GM12892 (cell line): Measurements from ENCODE around the gene HNRNPA2B1.
"Not testable (repeated sequence)": the region's sequence is repeated elsewhere in the genome, so short reads cannot be mapped to it uniquely, and the experiment has no call there.

Experiments
- DNase-seq: peaks from one replicate; pipeline ENCODE4 v3.0.0; 2011; ENCODE audit not compliant: insufficient read length
- FAIRE-seq: peaks from 2 replicates; lab custom pipeline; 2011; peaks lifted over from hg19 to GRCh38; lab: Jason Lieb, UNC
- POLR2A ChIP-seq: IDR thresholded peaks from 2 replicates; pipeline ENCODE4 v1.6.1; 2011; ENCODE audit warnings: low read depth, low read length, control low read depth
- POLR2AphosphoS5 ChIP-seq: IDR thresholded peaks from 2 replicates; pipeline ENCODE4 v1.6.1; 2011; ENCODE audit warnings: low read depth, low read length, control low read depth
- TAF1 ChIP-seq: IDR thresholded peaks from 2 replicates; pipeline ENCODE4 v1.6.1; 2011; ENCODE audit warnings: low read depth, mild to moderate bottlenecking, control low read depth, low read length, borderline replicate concordance

Gene HNRNPA2B1

DNA sequence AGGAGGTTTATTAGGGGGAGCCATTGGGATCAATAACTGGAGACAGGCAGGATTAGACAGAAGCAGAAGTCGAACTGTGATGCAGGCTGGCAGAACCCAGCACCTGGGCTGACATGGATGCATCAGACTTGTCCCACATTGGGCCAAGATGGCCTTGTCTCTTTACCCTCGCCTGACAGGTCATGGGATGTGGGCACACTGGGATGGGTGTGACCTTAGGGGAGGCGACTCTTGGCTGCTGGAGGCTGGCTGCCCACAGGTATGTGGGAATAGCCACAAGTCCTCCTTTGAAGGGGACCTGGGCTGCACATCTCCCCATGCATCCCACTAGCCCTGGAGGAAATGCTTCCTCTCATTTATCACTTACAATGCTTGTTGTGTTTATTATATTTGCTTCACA is 31.3 kb downstream of the HNRNPA2B1 start:
- FAIRE-seq (no peak), DNase-seq (no peak)
- no peak for TF ChIP-seq POLR2A
- no peak for TF ChIP-seq TAF1
- TF ChIP-seq POLR2AphosphoS5 = no peak

DNA sequence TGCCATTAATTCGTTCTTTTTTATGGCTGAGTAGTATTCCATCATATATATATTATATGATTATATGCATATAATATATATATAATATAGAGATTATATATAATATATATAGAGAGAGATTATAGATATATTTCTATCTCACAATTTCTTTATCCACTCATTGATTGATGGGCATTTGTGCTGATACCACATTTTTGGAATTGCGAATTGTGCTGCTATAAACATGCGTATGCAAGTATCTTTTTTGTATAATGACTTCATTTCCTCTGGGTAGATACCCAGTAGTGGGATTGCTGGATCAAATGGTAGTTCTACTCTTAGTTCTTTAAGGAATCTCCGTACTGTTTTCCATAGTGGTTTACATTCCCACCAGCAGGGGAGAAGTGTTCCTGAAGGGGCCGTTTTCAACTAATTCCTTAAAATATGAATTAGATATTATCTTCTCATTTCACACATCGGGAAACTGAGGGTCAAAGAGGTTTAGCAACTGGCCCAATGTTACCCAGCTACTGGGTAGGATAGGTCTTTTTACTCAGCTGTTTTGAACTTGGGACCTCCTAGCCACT is 32.0 kb downstream of the HNRNPA2B1 start:
- no peak for TF ChIP-seq POLR2AphosphoS5
- no peak for TF ChIP-seq POLR2A
- no peak for TF ChIP-seq TAF1
- no peak for DNase-seq
- no peak for FAIRE-seq

DNA sequence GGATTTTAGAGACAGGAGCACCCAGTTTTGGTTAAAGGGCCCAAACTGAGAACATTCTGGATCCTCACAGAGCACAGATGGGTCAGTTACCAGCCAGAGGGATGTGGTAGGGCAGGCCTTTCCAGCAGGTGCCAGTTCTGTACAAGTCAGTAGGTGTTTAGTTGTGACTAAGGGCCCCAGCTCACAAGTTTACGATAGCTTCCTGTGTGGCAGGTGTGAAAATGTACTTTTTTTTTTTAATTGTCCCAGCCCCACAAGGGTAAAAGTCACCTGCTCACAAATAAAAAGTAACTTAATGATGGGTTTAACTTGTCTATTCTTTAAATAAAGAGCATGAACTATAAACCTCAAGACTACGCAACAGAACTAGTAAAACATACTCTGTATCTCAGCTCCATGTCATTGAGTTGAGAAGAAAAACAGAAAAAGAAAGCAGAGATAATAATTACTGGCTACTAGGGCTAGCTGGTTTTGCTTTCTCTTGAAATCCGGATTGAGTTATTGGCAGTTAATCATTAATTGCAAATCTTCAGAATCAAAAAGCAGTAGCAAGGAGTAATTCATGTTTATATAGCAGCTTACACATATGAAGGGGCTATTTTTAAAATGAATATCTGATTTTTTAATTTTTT is 33.1 kb downstream of the HNRNPA2B1 start:
- TF ChIP-seq POLR2AphosphoS5 (no peak), TAF1 (no peak)
- no peak for FAIRE-seq
- DNase-seq = no peak

DNA sequence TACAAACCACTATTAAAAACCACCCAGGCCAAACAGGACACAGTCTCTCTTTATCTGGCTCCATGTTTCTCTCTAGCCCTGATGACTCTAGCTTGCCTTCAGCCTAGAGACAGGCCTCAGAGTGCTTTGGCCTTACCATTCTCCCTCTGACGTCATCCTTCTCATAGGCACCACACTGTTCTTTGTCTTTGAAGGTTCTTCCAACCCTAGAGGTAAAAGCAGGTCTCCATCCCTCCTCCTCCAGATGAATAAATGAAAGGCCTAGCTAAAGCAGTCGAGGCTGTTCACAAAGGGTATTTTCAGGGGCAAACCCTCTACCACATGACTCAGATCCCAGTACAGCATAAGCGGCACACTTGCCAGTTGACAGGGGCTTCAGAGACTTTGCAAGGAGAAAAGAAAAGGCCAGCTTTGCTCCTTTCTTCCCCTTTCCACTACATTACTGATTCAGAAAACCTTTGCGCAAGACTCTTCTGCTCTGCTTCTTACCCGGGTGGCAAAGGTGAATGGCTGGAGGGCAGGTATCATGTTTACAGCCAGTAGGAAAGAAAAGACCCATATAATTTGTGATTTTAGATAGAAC is 33.8 kb downstream of the HNRNPA2B1 start:
- TF ChIP-seq TAF1 = no peak
- TF ChIP-seq POLR2A = no peak
- TF ChIP-seq POLR2AphosphoS5 = no peak
- FAIRE-seq = no peak
- DNase-seq = no peak

DNA sequence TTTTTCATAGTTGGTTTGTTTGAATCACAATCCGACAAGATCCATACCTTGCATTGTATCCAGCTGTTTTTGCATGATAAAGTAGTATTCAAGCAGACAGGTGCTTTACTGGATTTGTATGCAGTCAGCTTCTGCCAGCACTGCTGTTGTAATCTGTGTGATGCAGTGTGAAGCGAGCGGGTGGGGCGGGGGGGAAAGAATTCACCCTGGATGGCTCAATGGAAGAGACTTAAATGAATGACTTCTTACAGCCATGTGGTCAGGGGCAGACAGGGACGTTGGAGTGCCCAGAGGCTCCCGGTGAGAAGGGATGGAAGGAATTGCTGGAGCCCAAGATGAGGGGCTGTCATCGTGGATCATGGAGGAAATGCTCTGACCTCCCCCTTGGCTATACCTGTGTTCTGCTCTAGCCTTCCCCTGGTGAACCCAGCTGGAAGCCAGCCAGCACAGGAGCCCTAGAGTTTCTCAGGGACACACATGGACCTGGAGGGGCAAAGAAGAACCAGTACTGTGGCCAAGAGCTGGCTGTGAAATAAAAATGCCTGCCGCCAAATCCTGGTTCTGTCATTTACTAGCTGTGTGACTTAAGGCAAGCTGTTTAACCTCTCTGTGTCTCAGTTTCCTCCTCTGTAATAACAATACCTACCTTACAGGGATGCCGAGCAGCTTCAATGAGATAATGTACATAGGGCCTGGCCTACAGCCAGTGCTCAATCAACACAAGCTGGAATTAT is 34.4 kb downstream of the HNRNPA2B1 start:
- TF ChIP-seq POLR2AphosphoS5 (no peak), POLR2A (no peak), TAF1 (no peak)
- DNase-seq = no peak
- no peak for FAIRE-seq

DNA sequence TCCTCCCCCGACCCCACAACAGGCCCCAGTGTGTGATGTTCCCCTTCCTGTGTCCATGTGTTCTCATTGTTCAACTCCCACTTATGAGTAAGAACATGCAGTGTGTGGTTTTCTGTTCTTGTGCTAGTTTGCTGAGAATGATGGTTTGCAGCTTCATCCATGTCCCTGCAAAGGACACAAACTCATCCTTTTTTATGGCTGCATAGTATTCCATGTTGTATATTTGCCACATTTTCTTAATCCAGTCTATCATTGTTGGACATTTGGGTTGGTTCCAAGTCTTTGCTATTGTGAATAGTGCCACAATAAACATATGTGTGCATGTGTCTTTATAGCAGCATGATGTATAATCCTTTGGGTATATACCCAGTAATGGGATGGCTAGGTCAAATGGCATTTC is 36.7 kb downstream of the HNRNPA2B1 start:
- not testable (repeated sequence) for DNase-seq, FAIRE-seq

DNA sequence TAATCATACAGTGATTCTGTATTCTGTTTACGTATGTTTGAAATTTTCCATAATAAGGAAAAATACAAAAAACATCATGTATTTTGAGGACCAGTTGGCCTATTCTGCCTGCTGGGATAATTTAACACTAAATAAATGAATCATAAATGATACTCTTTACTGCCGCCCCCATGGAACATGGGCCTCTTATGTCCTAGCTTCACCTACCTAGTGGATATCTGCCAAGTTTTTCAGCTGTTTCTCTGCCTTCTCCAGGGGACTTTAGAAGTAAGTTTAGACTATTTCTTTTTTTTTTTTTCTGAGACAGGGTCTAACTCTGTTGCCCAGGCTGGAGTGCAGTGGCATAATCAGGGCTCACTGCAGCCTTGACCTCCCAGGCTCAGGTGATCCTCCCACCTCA is 38.1 kb downstream of the HNRNPA2B1 start:
- FAIRE-seq (no peak), DNase-seq (no peak)
- no peak for TF ChIP-seq POLR2A
- TF ChIP-seq POLR2AphosphoS5 = no peak
- no peak for TF ChIP-seq TAF1

DNA sequence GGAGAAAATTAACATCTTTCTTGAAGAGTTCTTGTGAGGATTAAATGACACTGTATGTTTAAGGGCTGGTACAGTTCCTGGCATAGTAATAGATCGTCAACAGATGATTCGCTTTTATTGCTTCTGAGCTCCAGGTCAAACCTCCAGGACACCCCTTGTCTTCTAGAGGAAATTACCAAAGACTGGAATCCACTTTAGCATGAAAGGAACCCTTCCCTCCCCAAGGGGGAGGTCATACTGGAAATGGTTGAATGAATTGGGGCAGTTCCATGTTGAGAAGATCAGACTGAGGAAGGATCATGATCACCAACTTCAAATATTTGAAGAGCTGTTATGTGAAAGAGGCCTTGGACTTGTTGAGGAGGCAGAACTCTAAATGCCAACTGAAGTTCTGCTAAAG is 39.6 kb downstream of the HNRNPA2B1 start:
- FAIRE-seq = no peak
- no peak for DNase-seq
- TF ChIP-seq POLR2AphosphoS5 = no peak
- no peak for TF ChIP-seq POLR2A
- TF ChIP-seq TAF1 = no peak

DNA sequence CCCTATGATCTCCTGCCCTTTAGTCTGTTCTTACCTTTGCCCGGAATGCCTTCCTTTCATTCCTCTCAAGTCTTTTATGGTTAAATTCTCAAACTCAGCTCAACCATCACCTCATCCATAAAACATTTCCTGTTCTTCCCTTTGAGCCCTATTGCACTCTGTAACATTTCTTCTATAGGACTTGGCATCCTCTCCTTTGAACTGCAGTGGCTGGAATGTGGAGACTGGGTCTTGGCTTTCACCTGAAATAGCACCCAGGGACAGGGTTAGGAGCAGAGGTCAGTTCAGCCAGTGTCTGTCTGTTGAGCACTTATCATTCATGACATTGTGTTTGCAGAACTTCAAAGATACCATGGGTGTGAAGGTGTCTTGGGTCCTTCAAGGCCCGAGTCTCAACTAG is 41.3 kb downstream of the HNRNPA2B1 start:
- no peak for TF ChIP-seq POLR2AphosphoS5
- DNase-seq = no peak
- FAIRE-seq = no peak

DNA sequence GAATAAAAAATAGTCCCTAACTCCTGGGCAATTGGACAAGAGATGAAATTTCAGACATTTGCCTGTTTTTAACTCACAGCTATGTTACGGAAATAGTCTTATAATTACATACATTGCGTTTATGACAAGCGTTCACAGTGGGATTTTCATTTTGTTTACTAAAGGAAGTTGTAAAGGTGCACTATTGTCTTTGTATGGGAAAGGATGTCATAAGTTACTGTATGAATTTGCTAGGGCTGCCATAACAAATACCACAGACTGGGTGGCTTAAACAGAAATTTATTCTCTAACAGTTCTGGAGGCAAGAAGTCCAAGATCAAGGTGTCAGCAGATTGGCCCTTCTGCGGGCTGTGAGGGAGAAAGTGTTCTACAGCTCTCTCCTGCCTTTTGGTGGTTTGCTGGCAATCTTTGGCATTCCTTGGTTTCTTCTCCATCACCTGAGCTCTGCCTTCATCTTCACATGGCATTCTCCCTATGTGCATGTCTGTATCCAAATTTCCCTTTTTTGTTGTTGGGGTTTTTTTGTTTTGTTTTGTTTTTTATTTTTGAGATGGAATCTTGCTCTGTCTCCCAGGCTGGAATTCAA is 42.9 kb downstream of the HNRNPA2B1 start:
- FAIRE-seq (no peak), DNase-seq (no peak)
- no peak for TF ChIP-seq POLR2AphosphoS5
- no peak for TF ChIP-seq TAF1
- no peak for TF ChIP-seq POLR2A

DNA sequence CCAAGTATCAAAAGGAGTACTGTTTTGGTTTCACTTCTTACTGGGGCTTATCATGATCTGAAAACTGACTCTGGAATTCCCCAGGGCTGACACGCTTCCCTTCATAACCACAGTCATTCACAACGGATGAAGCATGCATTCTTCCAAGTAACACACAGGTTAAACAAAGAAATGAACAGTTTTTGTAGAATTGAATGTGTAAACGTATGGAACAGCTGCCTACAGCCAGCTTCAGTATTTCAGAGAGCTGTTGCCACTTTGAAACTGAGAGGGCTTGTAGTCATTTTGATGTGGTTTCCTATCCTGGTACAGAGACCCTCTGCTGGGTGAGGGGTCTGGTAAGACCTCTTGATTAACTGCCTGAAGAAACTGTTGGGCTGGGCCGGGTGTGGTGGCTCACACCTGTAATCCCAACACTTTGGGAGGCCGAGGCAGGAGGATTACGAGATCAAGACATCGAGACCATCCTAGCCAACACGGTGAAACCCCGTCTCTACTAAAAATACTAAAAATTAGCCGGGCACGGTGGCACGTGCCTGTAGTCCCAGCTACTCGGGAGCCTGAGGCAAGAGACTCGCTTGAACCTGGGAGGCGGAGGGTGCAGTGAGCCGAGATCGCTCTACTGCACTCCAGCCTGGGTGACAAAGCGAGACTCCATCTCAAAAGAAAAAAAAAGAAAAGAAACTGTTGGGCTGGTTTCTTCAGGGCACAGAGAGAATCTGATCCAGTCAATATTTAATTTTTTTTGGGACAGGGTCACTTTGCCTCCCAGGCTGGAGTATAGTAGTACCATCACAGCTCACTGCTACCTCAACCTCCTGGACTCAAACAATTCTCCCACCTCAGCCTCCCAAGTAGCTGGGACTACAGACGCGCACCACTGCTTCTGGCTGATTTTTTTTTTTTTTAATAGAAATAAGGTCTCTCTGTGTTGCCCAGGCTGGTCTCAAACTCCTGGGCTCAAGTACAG is 43.8 kb downstream of the HNRNPA2B1 start:
- DNase-seq (no peak), FAIRE-seq (peak; percentile 67)
- TF ChIP-seq POLR2A (peak; percentile 39), POLR2AphosphoS5 (no peak)
